RPMI7951 (cell line): ENCODE results near the gene SLC34A3. TPM values are rescaled to one million over a fixed set of nuclear protein-coding genes. Genes with fewer than 3 reads are reported as not detected.

Source experiments
- DNase-seq: peaks from one replicate; pipeline ENCODE4 v3.0.0-alpha.2; 2012; ENCODE audit warnings: low read depth
- total RNA-seq: library from RNA; depleted of rRNA; stranded (reverse); fragments of >200 nt; shearing (Covaris generic); gene quantifications from 2 replicates; pipeline ENCODE4 v1.2.3, GENCODE V29; 2014; rRNA removed

Gene SLC34A3
- total RNA-seq, 1 experiment from 2014 or later: not detected

- DNase-seq: no peak
These were observed 45.1 kb downstream of the SLC34A3 start for GRCh38 chr9:137275588-137276472.

DNA sequence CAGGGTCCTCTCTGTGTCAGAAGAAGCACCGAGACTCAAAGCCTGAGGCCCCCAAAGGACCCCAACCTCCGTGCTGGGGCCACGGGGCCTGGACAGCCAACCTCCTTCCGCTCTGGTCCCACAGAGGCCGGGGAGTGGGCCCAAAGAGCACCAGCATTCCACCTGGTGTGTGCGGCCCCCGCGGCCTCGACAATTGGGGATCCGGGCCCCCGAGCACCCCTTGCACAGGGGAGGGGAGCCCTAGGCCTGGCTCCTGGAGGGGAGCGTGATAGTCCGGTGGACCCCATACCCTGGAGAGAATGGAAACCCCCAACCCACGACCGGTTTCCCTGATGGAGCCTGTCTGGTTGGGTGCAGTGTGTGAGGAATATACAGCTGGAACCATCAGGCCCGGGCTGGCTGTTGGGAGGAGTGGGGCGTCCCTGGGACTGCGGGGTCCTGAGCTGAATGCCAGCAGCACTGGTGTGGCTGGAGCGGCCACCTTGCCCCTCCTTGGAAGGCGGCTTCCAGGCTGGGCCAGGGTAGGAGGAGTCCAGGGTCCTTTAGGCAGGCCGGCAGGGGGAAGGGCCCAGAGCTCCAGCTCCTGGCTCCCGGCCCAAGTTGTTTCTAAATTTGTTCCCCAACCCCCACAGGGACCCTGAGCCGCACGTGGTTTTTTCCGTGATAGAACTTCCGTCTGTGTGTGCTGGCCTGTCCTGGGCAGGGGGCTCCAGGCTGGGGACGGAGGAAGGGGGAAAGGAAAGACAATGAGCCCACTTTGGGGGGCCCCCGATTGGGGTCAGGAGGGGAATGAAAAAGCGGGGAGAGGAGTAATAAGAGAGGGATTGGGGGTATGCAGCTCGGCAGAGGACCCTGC, 46.0 kb downstream of the SLC34A3 start:
- no peak for DNase-seq

- DNase-seq: no peak
These were observed 46.8 kb downstream of the SLC34A3 start, which contains the start of gene TOR4A for GRCh38 chr9:137277329-137278041. TOR4A (plus strand) TSS chr9:137277726; CDS start chr9:137278690, 964 bp downstream.

DNA sequence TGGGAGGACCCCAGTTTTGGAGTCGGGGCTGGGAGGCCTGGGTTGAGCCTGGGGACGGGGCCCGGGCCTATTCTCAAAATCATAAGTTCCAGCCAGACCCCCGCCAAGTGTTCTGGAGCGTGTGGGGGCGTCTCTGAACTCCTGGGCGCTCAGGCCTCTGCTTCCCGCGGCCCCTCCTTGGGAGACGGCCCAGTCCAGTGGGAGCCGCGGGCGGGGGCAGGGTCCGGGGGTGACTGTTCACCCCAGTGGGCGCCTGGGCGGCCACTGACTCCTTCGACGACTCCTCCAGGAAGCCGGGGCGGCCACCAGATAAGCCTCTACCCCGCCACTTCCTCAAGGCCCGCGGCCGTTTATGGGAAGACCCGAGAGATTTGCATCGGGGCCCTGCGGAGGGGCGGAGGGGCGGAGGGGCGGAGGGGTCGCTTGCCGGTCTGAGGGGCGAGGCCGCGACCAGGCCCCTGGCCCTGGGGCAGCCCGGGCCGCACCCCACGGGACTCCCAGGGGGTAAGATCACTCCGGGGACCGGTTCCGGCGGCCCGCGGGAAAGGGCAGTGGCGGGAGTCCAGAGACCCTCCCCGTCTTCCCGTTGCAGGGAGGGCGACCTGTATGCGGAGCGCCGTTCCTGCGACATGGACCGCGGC, 47.5 kb downstream of the SLC34A3 start:
- DNase-seq: no peak

- DNase-seq: no peak
These were observed 48.3 kb downstream of the SLC34A3 start for GRCh38 chr9:137278721-137279711.

GRCh38 chr9:137279741-137280473, 49.2 kb downstream of the SLC34A3 start:
- no peak for DNase-seq

DNA sequence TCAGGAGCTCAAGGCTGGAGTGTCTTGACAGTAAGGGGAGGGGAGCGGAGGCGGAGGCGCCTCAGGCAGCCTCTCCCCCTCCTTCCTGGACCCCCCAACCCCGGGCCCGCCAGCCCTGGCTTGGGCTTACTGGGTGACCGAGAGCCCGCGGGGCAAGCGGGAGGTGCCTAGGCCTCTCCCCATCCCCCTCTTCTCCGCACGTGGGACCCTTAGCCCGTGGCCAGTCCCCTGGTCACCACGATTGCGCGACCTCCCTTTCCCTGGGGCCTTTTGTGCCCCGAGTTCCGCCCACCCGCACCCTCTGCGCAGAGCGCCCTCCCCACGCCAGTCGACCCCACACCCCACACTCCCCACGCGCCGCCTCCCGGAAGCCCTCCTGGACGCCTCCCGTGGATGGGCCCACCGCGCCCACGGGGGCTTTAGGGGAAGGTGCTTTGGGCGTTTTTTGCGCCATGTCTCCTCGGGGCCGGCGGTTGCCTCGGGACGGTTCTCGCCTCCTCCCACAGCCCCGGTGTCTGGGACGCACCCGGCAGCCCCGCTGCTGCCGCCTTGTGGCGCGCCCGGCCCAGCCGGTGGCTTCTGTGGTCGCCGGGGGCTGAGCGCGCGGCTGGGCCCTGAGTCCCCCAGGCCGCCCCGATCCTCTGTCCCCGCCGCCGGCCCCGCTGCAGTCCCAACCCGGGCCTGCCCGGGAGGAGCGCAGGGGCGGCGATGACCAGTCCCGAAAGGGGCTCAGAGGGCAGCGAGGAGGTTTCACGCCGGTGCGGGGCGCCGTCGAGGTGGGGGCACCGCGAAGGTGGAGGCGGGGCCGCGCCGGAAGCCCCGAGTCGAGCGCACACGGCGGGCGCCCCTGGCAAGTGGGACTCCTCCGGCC, 50.0 kb downstream of the SLC34A3 start:
- no peak for DNase-seq

DNA sequence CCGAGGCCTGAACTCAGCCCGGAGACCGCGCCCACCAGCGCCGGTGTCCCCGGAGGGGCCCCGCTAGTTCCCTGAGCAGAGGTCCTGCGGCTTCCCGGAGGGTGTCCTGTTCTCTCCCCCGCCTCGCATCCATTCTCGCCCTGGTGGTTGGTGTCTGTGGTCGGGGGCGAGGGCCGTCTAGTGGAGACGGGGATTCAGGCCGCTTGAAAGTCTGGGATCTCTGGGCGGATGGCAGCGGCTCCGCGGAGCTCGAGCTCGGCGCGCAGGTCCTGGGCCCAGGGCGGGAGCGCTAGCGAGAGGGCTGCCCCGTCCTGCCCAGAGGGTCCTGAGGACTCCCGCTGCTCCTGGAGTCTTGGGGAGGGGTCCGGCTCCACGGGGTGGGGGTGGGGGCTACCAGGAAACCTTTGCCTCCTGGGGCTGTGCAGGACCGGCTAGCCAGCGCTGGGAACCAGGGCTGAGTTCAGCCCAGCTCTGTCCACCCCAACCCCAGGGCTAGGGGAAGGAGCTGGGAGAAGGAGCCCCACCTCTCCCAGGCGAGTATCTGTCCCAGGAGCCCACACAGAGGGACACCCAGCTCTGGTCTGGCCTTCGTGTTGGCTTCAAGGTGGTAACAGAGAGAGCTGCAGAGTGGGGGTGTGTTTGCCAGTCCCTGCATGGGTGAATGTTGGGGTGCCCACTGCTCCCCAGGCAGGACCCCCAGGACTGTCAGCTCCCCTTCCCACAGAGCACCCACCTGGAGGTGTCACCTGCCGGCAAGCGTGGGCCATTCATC, 50.8 kb downstream of the SLC34A3 start:
- no peak for DNase-seq

Other genes with a start within 250 kb of the SLC34A3 start
- not detected in 2 replicates for gene LCNL1, start 247.9 kb upstream of the SLC34A3 start, total RNA-seq
- gene PAXX, start 238.5 kb upstream of the SLC34A3 start, total RNA-seq: 24.5 and 50.9 TPM in 2 replicates
- 0.68 and 1.7 TPM in 2 replicates for gene CLIC3, start 234.3 kb upstream of the SLC34A3 start, total RNA-seq
- gene ABCA2, start 202.7 kb upstream of the SLC34A3 start, total RNA-seq: 4.1 and 10.8 TPM in 2 replicates
- gene FUT7, start 198.8 kb upstream of the SLC34A3 start, total RNA-seq: not detected in 2 replicates
- gene NPDC1, start 184.7 kb upstream of the SLC34A3 start, total RNA-seq: 0.60 and 1.6 TPM in 2 replicates
- not detected in 2 replicates for gene ENTPD2, start 176.8 kb upstream of the SLC34A3 start, total RNA-seq
- 15.3 and 21.8 TPM in 2 replicates for gene SAPCD2, start 160.3 kb upstream of the SLC34A3 start, total RNA-seq
- 7.6 and 10.0 TPM in 2 replicates for gene UAP1L1, start 153.4 kb upstream of the SLC34A3 start, total RNA-seq
- 39.2 and 56.9 TPM in 2 replicates for gene MAN1B1, start 143.9 kb upstream of the SLC34A3 start, total RNA-seq
- 30.8 and 37.5 TPM in 2 replicates for gene DPP7, start 116.2 kb upstream of the SLC34A3 start, total RNA-seq
- 0.20 TPM in 1 of 2 replicates, not detected in the other for gene GRIN1, start 91.7 kb upstream of the SLC34A3 start, total RNA-seq
- not detected in 2 replicates for gene LRRC26, start 60.9 kb upstream of the SLC34A3 start, total RNA-seq
- not detected in 2 replicates for gene TMEM210, start 58.8 kb upstream of the SLC34A3 start, total RNA-seq
- gene ANAPC2, start 42.3 kb upstream of the SLC34A3 start, total RNA-seq: 8.1 and 9.8 TPM in 2 replicates
- 72.8 and 99.2 TPM in 2 replicates for gene SSNA1, start 42.2 kb upstream of the SLC34A3 start, total RNA-seq
- gene TPRN, start 30.2 kb upstream of the SLC34A3 start, total RNA-seq: 1.1 and 3.7 TPM in 2 replicates
- 39.1 and 40.0 TPM in 2 replicates for gene TMEM203, start 25.3 kb upstream of the SLC34A3 start, total RNA-seq
- 4.6 and 5.4 TPM in 2 replicates for gene NDOR1, start 25.2 kb upstream of the SLC34A3 start, total RNA-seq
- not detected in 2 replicates for gene RNF208, start 8.7 kb upstream of the SLC34A3 start, total RNA-seq
- gene CYSRT1, start 5.7 kb upstream of the SLC34A3 start, total RNA-seq: 0.36 and 1.1 TPM in 2 replicates
- not detected in 2 replicates for gene RNF224, start 3.4 kb upstream of the SLC34A3 start, total RNA-seq
- gene TUBB4B, start 10.4 kb downstream of the SLC34A3 start, total RNA-seq: 295 and 372 TPM in 2 replicates
- not detected in 2 replicates for gene STPG3, start 20.4 kb downstream of the SLC34A3 start, total RNA-seq
- 34.2 and 46.8 TPM in 2 replicates for gene NELFB, start 24.4 kb downstream of the SLC34A3 start, total RNA-seq
- under 0.01 TPM in 2 replicates for gene TOR4A, start 46.8 kb downstream of the SLC34A3 start, total RNA-seq
- gene NRARP, start 71.4 kb downstream of the SLC34A3 start, total RNA-seq: 0.12 TPM in 1 of 2 replicates, not detected in the other
- 0.24 and 1.3 TPM in 2 replicates for gene EXD3, start 192.3 kb downstream of the SLC34A3 start, total RNA-seq
- not detected in 2 replicates for gene NOXA1, start 192.5 kb downstream of the SLC34A3 start, total RNA-seq
- gene ENTPD8, start 210.5 kb downstream of the SLC34A3 start, total RNA-seq: not detected in 2 replicates
- gene NSMF, start 228.4 kb downstream of the SLC34A3 start, total RNA-seq: 11.9 and 12.7 TPM in 2 replicates